ENCODE measurements around the gene IGHMBP2. TPM values are rescaled to one million over a fixed set of nuclear protein-coding genes. Genes with fewer than 3 reads are reported as not detected.

IGHMBP2 gene
- total and polyA plus RNA-seq, 9 of the 15 experiments (the other 6 are each of a cell fraction or from before 2014, with no cell fraction given) = 1.6 to 24.8 (median 14.5) TPM

GRCh38 chr11:68968306-68969250 is 64.9 kb downstream of the IGHMBP2 start:
- ATAC-seq (no peak; the same call in 2 of the 3 replicates), FAIRE-seq (no peak), DNase-seq (ENCODE audit: extremely low read depth in 1 of 4, low spot score in 3 of 4) (no peak)
- Histone ChIP-seq H3K79me2 (ENCODE audit: control insufficient read depth, insufficient read depth, low read length) (no peaks in the 10 kb centered on the region), H3K4me3 (no peak overlapping the region), H2AFZ (ENCODE audit: low read depth, low read length) (no peak overlapping the region), H3K4me2 (ENCODE audit: insufficient read depth, low read length) (no peak overlapping the region), H3K27me3 (ENCODE audit: control insufficient read depth in 2 of 2, insufficient read depth in 2 of 2, low read length in 2 of 2) (peaks cover 46 to 71% of the 10 kb centered on the region in 2 experiments), H3K9me3 (replicated peaks; ENCODE audit: control insufficient read depth, insufficient read depth, low read depth, low read length) (no peaks in the 10 kb centered on the region), H3K9ac (ENCODE audit: insufficient read depth in 1 of 2, low read depth in 2 of 2, low read length in 2 of 2) (no peak overlapping the region), H3K36me3 (ENCODE audit: control insufficient read depth, insufficient read depth, low read length) (no peaks in the 10 kb centered on the region), H3K4me1 (replicated peaks in 1 of 2; ENCODE audit: control insufficient read depth in 2 of 2, insufficient read depth in 2 of 2, low read length in 2 of 2) (no peaks in the 10 kb centered on the region), H3K27ac (ENCODE audit: extremely low read depth, low read depth, low read length) (no peak overlapping the region), H3K9me1 (ENCODE audit: control insufficient read depth, insufficient read depth, low read length) (no peaks in the 10 kb centered on the region), H4K20me1 (replicated peaks; ENCODE audit: control insufficient read depth, insufficient read depth, low read length) (no peaks in the 10 kb centered on the region)
- ChIA-PET POLR2A (interaction anchor here (0.7 kb wide), 1 partner anchor 323 kb away, joined by 3 read pairs; no protein-coding TSS in a partner anchor), CTCF (ENCODE audit: low intra/inter-chr PET ratio) (no interaction called here)
- TF ChIP-seq CTCF (IDR thresholded peaks at IDR 0.05 in 2 of 3, conservative IDR thresholded peaks at IDR 0.05 in 1 of 3; ENCODE audit: insufficient read depth in 2 of 3, low read depth in 1 of 3, low read length in 3 of 3) (0 out of 6 replicates have a peak, but pooled peaks of 1 of the 3 experiments have one; percentile 7), ZNF3 (CRISPR knock-in tag; IDR thresholded peaks at IDR 0.05) (0 out of 2 replicates have a peak, but pooled peaks have one; percentile 56), FOS (IDR thresholded peaks at IDR 0.05; ENCODE audit: extremely low read depth, insufficient read length) (no peak), SLC30A9 (CRISPR knock-in tag; IDR thresholded peaks at IDR 0.05) (no peak), ZNF79 (CRISPR knock-in tag; IDR thresholded peaks at IDR 0.05; ENCODE audit: low read depth) (no peak), USF2 (CRISPR knock-in tag; IDR thresholded peaks at IDR 0.05) (no peak), LCOR (CRISPR knock-in tag; IDR thresholded peaks at IDR 0.05) (no peak), RAD21 (CRISPR knock-in tag; conservative IDR thresholded peaks at IDR 0.05 in 1 of 2, IDR thresholded peaks at IDR 0.05 in 1 of 2) (peak in 1 of 2 experiments; percentile 22; a peak in 1 of 4 replicates), CBX2 (IDR thresholded peaks at IDR 0.05; ENCODE audit: insufficient read depth, low read length, poor library complexity, severe bottlenecking) (peak; percentile 13), POLR2AphosphoS5 (IDR thresholded peaks at IDR 0.05; ENCODE audit: control insufficient read depth, insufficient read depth, low read depth, low read length) (no peak)
- BruUV-seq (replicated peaks) = no TSS peak
- WGBS (ENCODE audit: insufficient coverage, low coverage, missing lambda C conversion rate) = 6% methylated on average over 28 of the region's 29 CpGs
- intact Hi-C loops (cut with micrococcal nuclease) (no loop called here), in situ Hi-C loops (cut with MboI) (no loop called here)
